Loucy (cell line): ENCODE measurements around the gene CCDC127.
"Not testable (repeated sequence)": the region's sequence is repeated elsewhere in the genome, so short reads cannot be mapped to it uniquely, and the experiment has no call there.

Experiments used
- H2AFZ ChIP-seq: fragments of 200-600 bp; sonication (generic); 2 replicates; pipeline ENCODE4 v1.6.0; 2016; ENCODE audit warnings: antibody characterized with exemption, mild to moderate bottlenecking, low read length, moderate library complexity
- H3F3A ChIP-seq: fragments of 200-600 bp; 2 replicates; pipeline ENCODE4 v1.6.0; 2016; ENCODE audit warnings: antibody characterized with exemption, low read depth, mild to moderate bottlenecking
- H3K27me3 ChIP-seq: fragments of 200-600 bp; sonication (generic); 2 replicates; pipeline ENCODE4 v1.6.1; 2014; ENCODE audit warnings: low read length, mild to moderate bottlenecking; ENCODE audit not compliant: insufficient read depth, poor library complexity, severe bottlenecking
- H3K36me3 ChIP-seq: fragments of 200-600 bp; sonication (generic); 2 replicates; pipeline ENCODE4 v1.6.1; 2016; ENCODE audit warnings: low read length; ENCODE audit not compliant: insufficient read depth
- H3K4me1 ChIP-seq: fragments of 200-600 bp; sonication (generic); 2 replicates; pipeline ENCODE4 v1.5.1; 2014; ENCODE audit warnings: low read length, mild to moderate bottlenecking; ENCODE audit not compliant: insufficient read depth, poor library complexity, severe bottlenecking
- H3K4me2 ChIP-seq: fragments of 200-600 bp; sonication (generic); 2 replicates; pipeline ENCODE4 v1.6.0; 2014; ENCODE audit warnings: antibody characterized with exemption, low read length, low read depth, mild to moderate bottlenecking; ENCODE audit not compliant: poor library complexity, severe bottlenecking
- H3K4me3 ChIP-seq: fragments of 200-600 bp; sonication (generic); 2 replicates; pipeline ENCODE4 v1.5.1; 2014; ENCODE audit warnings: low read length, mild to moderate bottlenecking, mixed read lengths; ENCODE audit not compliant: poor library complexity, severe bottlenecking
- H3K79me2 ChIP-seq: fragments of 200-600 bp; sonication (generic); 2 replicates; pipeline ENCODE4 v1.6.1; 2014; ENCODE audit warnings: low read length; ENCODE audit not compliant: insufficient read depth
- H3K9ac ChIP-seq: fragments of 200-600 bp; sonication (generic); 2 replicates; pipeline ENCODE4 v1.6.0; 2014; ENCODE audit warnings: mild to moderate bottlenecking, low read depth, low read length, moderate library complexity; ENCODE audit not compliant: poor library complexity, severe bottlenecking
- H3K9me2 ChIP-seq: fragments of 200-600 bp; sonication (generic); replicated peaks from 2 replicates; pipeline ENCODE4 v1.6.1; 2016; ENCODE audit warnings: low read depth, low read length, mixed read lengths
- H3K9me3 ChIP-seq: fragments of 200-600 bp; sonication (generic); 2 replicates; pipeline ENCODE4 v1.6.1; 2014; ENCODE audit warnings: mild to moderate bottlenecking, antibody characterized with exemption, low read length, low read depth; ENCODE audit not compliant: insufficient read depth
- H4K20me1 ChIP-seq: fragments of 200-600 bp; sonication (generic); 2 replicates; pipeline ENCODE4 v1.6.0; 2014; ENCODE audit warnings: antibody characterized with exemption, low read length, mild to moderate bottlenecking; ENCODE audit not compliant: insufficient read depth, poor library complexity, severe bottlenecking

The CCDC127 gene

DNA sequence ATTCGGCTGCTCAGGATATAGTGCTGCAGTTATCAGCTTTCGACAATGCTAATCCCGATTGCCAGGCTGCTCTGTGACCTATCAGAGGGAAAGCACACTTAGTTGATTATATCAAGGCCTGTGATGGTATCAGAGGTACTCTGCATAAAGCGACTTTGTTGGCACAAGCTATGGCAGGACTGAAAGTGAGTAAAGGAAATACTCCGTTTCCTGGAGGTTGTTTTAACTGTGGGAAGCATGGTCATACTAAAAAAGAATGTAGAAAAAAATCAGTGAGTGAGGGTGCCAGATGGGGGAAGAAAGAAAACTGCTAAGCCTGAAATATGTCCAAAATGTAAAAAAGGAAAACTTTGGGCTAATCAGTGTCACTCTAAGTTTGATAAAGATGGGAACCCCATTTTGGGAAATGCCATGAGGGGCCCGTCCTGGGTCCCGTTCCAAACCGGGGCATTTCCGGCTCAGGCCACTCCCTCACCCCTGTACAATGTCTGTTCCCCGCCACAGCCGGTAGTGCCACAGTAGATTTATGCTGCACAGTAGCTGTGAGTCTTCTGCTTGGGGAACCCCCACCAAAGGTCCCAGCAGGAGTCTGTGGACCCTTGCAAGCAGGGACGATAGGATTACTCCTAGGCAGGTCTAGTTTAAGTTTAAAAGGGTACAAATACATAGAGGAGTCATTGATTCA, 25.9 kb upstream of the CCDC127 start:
- Histone ChIP-seq H3K36me3 (peaks cover 97% of the 10 kb centered on the region), H3K9me3 (peaks cover 23% of the 10 kb centered on the region; the same call in 1 of the 2 replicates)
- H3F3A ChIP-seq, H3K9ac ChIP-seq, H3K4me1 ChIP-seq, H3K9me2 ChIP-seq, H3K79me2 ChIP-seq, H4K20me1 ChIP-seq, H3K4me3 ChIP-seq, H2AFZ ChIP-seq, H3K4me2 ChIP-seq, H3K27me3 ChIP-seq: not testable (repeated sequence)

DNA sequence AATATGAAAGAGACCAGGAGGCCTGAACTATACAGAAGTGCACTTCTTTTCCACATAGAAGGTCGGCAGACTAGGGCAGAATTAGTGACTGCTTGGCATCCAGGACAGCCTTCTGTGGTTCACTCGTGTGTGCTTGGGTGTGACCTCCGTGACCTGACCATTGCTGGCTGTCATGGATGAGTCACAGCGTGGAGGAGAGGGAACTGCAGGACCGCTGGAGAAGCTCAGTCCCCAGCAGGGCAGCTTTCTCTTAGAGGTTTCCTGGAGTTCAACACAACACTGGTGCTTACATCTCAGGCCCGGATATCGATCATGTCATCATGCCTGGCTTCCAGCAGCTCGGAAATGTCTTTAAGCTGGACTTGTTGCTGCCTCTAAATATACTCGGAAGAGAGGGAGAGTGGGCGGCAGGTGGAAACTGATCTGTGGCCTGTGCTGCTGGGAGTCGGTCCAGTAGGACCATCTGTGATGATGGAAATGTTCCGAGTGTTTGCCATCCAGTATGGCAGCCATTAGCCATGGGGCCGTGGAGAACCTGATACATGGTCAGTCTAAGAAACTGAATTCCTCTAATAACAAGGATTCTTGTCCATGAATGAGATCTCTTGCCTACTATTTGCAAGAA, 23.2 kb upstream of the CCDC127 start:
- H3K79me2 ChIP-seq, H3F3A ChIP-seq, H2AFZ ChIP-seq, H3K27me3 ChIP-seq, H3K9me3 ChIP-seq, H4K20me1 ChIP-seq, H3K4me1 ChIP-seq, H3K4me2 ChIP-seq, H3K4me3 ChIP-seq, H3K9me2 ChIP-seq, H3K9ac ChIP-seq: not testable (repeated sequence)
- H3K36me3 ChIP-seq = peaks cover 91% of the 10 kb centered on the region

DNA sequence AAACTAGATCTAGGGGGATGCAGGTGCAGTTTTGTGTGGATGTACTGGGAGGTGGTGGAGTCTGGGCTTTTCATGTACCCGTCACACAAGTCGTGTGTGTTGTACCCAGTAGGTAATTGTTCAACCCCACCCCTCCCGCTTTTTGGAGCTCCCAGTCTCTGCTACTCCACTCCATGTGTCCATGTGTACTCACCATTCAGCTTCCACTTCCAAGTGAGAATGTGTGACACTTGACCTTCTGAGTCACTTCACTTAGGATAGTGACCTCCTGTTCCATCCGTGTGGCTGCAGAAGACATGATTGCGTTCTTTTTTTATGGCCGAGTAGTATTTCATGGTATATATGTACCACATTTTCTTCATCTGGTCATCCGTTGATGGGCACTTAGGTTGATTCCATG, 22.6 kb upstream of the CCDC127 start:
- not testable (repeated sequence) for H3K4me2 ChIP-seq, H3K9me3 ChIP-seq, H4K20me1 ChIP-seq, H3F3A ChIP-seq, H3K9ac ChIP-seq, H3K9me2 ChIP-seq, H3K4me1 ChIP-seq, H3K79me2 ChIP-seq, H3K4me3 ChIP-seq, H3K27me3 ChIP-seq, H2AFZ ChIP-seq
- H3K36me3 ChIP-seq = peaks cover 91% of the 10 kb centered on the region

DNA sequence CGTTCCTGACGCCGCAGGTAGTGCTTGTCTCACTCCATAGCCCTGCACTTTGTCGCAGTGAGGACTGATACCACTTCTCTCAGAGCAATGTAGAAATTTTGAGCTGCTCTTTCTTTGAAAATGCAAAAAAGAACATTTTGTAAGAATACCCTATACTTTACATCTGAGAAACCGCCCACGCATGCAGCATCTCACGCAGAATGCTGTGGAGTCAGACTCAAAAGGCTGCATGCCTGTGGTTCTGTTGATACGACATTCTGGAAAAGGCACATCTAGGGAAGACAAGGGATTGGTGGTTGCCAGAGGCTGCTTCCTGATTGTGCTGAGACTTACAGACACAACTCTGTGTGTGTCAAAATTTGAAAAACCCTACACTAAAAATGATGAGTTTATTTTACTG, 20.0 kb upstream of the CCDC127 start:
- not testable (repeated sequence) for H3K9ac ChIP-seq, H3K9me3 ChIP-seq, H3K27me3 ChIP-seq, H3K79me2 ChIP-seq, H3K9me2 ChIP-seq, H3K4me3 ChIP-seq, H3K4me1 ChIP-seq, H3F3A ChIP-seq, H4K20me1 ChIP-seq, H3K4me2 ChIP-seq, H2AFZ ChIP-seq
- H3K36me3 ChIP-seq = peaks cover 90% of the 10 kb centered on the region

GRCh38 chr5:235527-235926, 17.6 kb upstream of the CCDC127 start:
- not testable (repeated sequence) for H3K9me2 ChIP-seq, H3K4me1 ChIP-seq, H4K20me1 ChIP-seq, H3K4me2 ChIP-seq, H3K4me3 ChIP-seq, H3K9ac ChIP-seq, H3K9me3 ChIP-seq, H3K27me3 ChIP-seq, H2AFZ ChIP-seq, H3F3A ChIP-seq
- peaks cover 90% of the 10 kb centered on the region for H3K36me3 ChIP-seq
- peaks cover 21% of the 10 kb centered on the region for H3K79me2 ChIP-seq
